Gastrocnemius medialis (tissue), 4 donors: ENCODE results near the gene SMIM33. TPM values are rescaled to one million over a fixed set of nuclear protein-coding genes. Genes with fewer than 3 reads are reported as not detected.
A peak's percentile ranks its signal among the peaks of the same experiment; 100 is the strongest.

ENCODE experiments used
- ATAC-seq, 2 donors: fragments of 150-250 bp; one replicate each; pipeline ENCODE4 v1.9.1; 2016
- DNase-seq, 2 donors: peaks; one replicate each; pipeline ENCODE4 v3.0.0-alpha.2; 2019
- H3K27ac ChIP-seq, 4 donors: fragments of 200-600 bp; sonication (generic); 1 replicate in 1 of 4; 2 replicates in 3 of 4; pipeline ENCODE4 v1.5.1; 2016 to 2018; ENCODE audit warnings: mild to moderate bottlenecking in 2 of 4, moderate library complexity in 1 of 4
- H3K27me3 ChIP-seq, 3 donors: fragments of 200-600 bp; sonication (generic) in 2 of 3; 1 replicate in 1 of 3; 2 replicates in 2 of 3; pipeline versions ENCODE4 v1.5.1 to v1.6.0; 2016 to 2019; ENCODE audit warnings: mild to moderate bottlenecking in 1 of 3, moderate library complexity in 1 of 3
- H3K36me3 ChIP-seq, 2 donors: fragments of 200-600 bp; sonication (generic) in 1 of 2; one replicate each; pipeline ENCODE4 v1.5.1; 2017 to 2018
- H3K4me1 ChIP-seq, 2 donors: fragments of 200-600 bp; sonication (generic) in 1 of 2; one replicate each; pipeline ENCODE4 v1.5.1; 2016 to 2017; ENCODE audit warnings: mild to moderate bottlenecking in 2 of 2
- H3K4me3 ChIP-seq, 4 donors: fragments of 200-600 bp; sonication (generic) in 3 of 4; 1 replicate in 1 of 4; 2 replicates in 3 of 4; pipeline ENCODE4 v1.5.1; 2016 to 2019; ENCODE audit warnings: mild to moderate bottlenecking in 2 of 4
- H3K9me3 ChIP-seq, 3 donors: fragments of 200-600 bp; sonication (generic) in 2 of 3; 1 replicate in 1 of 3; 2 replicates in 2 of 3; pipeline ENCODE4 v1.5.1; 2016 to 2019
- POLR2A ChIP-seq, 2 donors: fragments of 450-650 bp; IDR thresholded peaks; one replicate each; pipeline ENCODE4 v1.6.1; 2017; ENCODE audit warnings: antibody characterized with exemption in 2 of 2, mild to moderate bottlenecking in 2 of 2, moderate library complexity in 2 of 2
- in situ Hi-C, 4 donors: fragments of 200-750 bp; cut with MboI; loops; one replicate each; pipeline versions ENCODE4 v1.15.0 to v1.8.0; 2017; ENCODE audit warnings: low sequenced_read_pairs in 4 of 4
- intact Hi-C: fragments of 100-400 bp; cut with DNase I; formaldehyde crosslinking; loops from one replicate; pipeline ENCODE4 v1.15.1; 2023; ENCODE audit warnings: low total_unique reads
- total RNA-seq, 4 donors: library from RNA; depleted of rRNA; stranded (reverse); fragments of >200 nt; gene quantifications; one replicate each; pipeline versions ENCODE4 v1.1.0 to v1.2.3, GENCODE V29; 2016
- TF ChIP-seq, protein P1 (sequence below), 5 experiments: fragments of 450-650 bp in 3 of 5; fragments of 200-600 bp in 2 of 5; sonication (generic) in 2 of 5; IDR thresholded peaks in 4 of 5; conservative IDR thresholded peaks in 1 of 5; 1 replicate in 4 of 5; 2 replicates in 1 of 5; pipeline ENCODE4 v1.5.1; 2016 to 2019; ENCODE audit warnings: antibody characterized with exemption in 5 of 5, mild to moderate bottlenecking in 3 of 5, moderate library complexity in 3 of 5

Gene SMIM33
- total RNA-seq, 4 donors from 2014 or later: not detected

GRCh38 chr5:139461176-139461575 lies 9.6 kb upstream of the SMIM33 start:
- H3K36me3 ChIP-seq: no peaks in the 10 kb centered on the region
- H3K9me3 ChIP-seq: no peaks in the 10 kb centered on the region
- no peaks in the 10 kb centered on the region for H3K4me1 ChIP-seq
- no peaks in the 10 kb centered on the region for H3K27me3 ChIP-seq
- in situ Hi-C loops (no loop called here), intact Hi-C loops (no loop called here)
- TF ChIP-seq POLR2A (IDR thresholded peaks at IDR 0.05): no peak
- TF ChIP-seq, protein P1, sequence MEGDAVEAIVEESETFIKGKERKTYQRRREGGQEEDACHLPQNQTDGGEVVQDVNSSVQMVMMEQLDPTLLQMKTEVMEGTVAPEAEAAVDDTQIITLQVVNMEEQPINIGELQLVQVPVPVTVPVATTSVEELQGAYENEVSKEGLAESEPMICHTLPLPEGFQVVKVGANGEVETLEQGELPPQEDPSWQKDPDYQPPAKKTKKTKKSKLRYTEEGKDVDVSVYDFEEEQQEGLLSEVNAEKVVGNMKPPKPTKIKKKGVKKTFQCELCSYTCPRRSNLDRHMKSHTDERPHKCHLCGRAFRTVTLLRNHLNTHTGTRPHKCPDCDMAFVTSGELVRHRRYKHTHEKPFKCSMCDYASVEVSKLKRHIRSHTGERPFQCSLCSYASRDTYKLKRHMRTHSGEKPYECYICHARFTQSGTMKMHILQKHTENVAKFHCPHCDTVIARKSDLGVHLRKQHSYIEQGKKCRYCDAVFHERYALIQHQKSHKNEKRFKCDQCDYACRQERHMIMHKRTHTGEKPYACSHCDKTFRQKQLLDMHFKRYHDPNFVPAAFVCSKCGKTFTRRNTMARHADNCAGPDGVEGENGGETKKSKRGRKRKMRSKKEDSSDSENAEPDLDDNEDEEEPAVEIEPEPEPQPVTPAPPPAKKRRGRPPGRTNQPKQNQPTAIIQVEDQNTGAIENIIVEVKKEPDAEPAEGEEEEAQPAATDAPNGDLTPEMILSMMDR (IDR thresholded peaks at IDR 0.05 in 4 of 5, conservative IDR thresholded peaks at IDR 0.05 in 1 of 5): no peak
- DNase-seq: no peak
- H3K4me3 ChIP-seq: peak overlapping the region; percentile 7 to 47 (median 36)
- ATAC-seq: no peak
- H3K27ac ChIP-seq: peak overlapping the region in 3 of 4 donors; percentile 62 to 71 (median 70)

DNA sequence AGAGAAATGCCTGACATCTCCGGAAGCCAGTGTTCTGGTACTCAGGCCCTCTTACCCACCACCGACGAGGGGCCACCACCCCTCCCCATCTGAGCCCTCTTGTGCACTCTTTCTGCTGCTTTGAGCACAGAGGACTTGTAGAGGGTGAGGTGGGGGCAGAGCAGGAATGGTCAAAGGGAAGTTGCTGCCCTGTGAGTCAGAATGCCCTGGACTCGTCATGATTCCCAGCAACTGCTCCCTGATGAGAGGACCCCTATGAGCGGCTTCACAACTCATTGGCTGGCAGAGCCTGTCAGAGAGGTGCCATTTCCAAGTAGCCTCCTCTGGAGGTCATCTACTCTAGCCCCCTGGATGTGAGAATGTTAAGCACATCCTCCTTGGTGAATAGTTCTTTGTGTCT lies 9.1 kb upstream of the SMIM33 start:
- H3K9me3 ChIP-seq: no peaks in the 10 kb centered on the region
- peak overlapping the region in 3 of 4 donors; percentile 28 to 47 (median 43) for H3K4me3 ChIP-seq
- H3K4me1 ChIP-seq: no peaks in the 10 kb centered on the region
- no peak for ATAC-seq
- peak overlapping the region; percentile 52 to 71 (median 66) for H3K27ac ChIP-seq
- no peak for TF ChIP-seq POLR2A (IDR thresholded peaks at IDR 0.05)
- TF ChIP-seq, protein P1 (IDR thresholded peaks at IDR 0.05 in 4 of 5, conservative IDR thresholded peaks at IDR 0.05 in 1 of 5): no peak
- in situ Hi-C loops: no loop called here
- DNase-seq: no peak
- intact Hi-C loops: no loop called here
- no peaks in the 10 kb centered on the region for H3K36me3 ChIP-seq
- no peaks in the 10 kb centered on the region for H3K27me3 ChIP-seq

DNA sequence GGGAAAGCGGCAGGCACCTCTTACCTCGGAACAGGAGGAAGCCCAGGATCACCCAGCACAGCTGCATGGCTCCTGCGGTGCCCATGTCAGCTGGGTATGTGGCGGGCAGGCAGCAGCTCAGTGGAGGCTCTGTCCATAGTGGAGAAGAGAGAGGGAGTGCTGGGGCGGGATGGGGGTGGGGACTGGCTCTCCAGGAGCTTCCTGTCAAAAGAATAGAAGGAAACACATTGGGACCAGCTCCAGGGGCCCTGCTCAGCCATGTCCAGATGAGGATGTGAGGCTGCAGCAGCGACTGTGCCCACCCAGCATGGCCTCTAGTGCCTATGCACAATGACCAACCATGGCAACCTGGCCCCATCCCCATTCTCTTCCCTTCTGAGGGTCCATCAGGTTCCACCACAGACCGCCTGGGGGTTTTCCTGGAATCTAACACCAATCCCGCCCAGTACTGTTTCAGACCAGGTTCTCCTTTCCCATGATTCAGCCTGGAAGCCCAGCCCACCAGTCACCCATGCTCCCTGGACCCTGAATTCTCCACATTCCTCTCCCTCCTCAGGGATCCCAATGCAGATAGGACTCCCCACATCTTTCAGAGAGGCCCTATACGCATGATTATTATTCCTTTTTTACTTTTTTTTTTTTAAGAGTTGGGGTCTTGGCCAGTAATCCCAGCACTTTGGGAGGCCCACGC lies 8.1 kb upstream of the SMIM33 start, which contains the start of gene ECSCR:
Gene ECSCR, minus strand, starts transcription at position 158 of the 691 bp plus-strand sequence. Its CDS starts 73 bp downstream, at position 85.
- in situ Hi-C loops: no loop called here
- no peak for ATAC-seq

GRCh38 chr5:139468421-139468931 lies 2.3 kb upstream of the SMIM33 start:
- no peak for TF ChIP-seq POLR2A (IDR thresholded peaks at IDR 0.05)
- TF ChIP-seq, protein P1 (IDR thresholded peaks at IDR 0.05 in 4 of 5, conservative IDR thresholded peaks at IDR 0.05 in 1 of 5): no peak
- ATAC-seq (peak; percentile 51 to 73), DNase-seq (no peak)
- no peak overlapping the region for H3K27ac ChIP-seq
- in situ Hi-C loops (no loop called here), intact Hi-C loops (no loop called here)
- H3K4me3 ChIP-seq: no peak overlapping the region
- H3K9me3 ChIP-seq: no peaks in the 10 kb centered on the region
- no peaks in the 10 kb centered on the region for H3K27me3 ChIP-seq
- H3K36me3 ChIP-seq: no peaks in the 10 kb centered on the region
- H3K4me1 ChIP-seq: peaks cover 0 to 3% of the 10 kb centered on the region in 2 donors

More for the DNA sequence above, 8.1 kb upstream of the SMIM33 start, which contains the start of gene ECSCR:
- no peaks in the 10 kb centered on the region for H3K4me1 ChIP-seq
- no peaks in the 10 kb centered on the region for H3K9me3 ChIP-seq
- DNase-seq: no peak
- TF ChIP-seq, protein P1 (IDR thresholded peaks at IDR 0.05 in 4 of 5, conservative IDR thresholded peaks at IDR 0.05 in 1 of 5): no peak
- no peak for TF ChIP-seq POLR2A (IDR thresholded peaks at IDR 0.05)
- peak within 1 kb of the TSS; percentile 52 to 71 (median 66) for H3K27ac ChIP-seq
- H3K27me3 ChIP-seq: no peaks in the 10 kb centered on the region
- peak within 1 kb of the TSS; percentile 28 to 47 (median 36) for H3K4me3 ChIP-seq
- intact Hi-C loops: no loop called here
- H3K36me3 ChIP-seq: no peaks in the 10 kb centered on the region
